Adrenal gland (tissue), 12 donors: ENCODE results near the gene FOXP3. TPM values are rescaled to one million over a fixed set of nuclear protein-coding genes. Genes with fewer than 3 reads are reported as not detected.

ENCODE experiments used
- DNase-seq, 7 donors: peaks; one replicate each; pipeline ENCODE4 v3.0.0-alpha.2; 2019 to 2020
- H3K27ac ChIP-seq, 5 donors: fragments of 200-600 bp; sonication (generic) in 4 of 5; 1 replicate in 3 of 5; 2 replicates in 2 of 5; pipeline versions ENCODE4 v1.5.1 to v1.8.0; 2016 to 2020; ENCODE audit warnings: mild to moderate bottlenecking in 1 of 5
- H3K27me3 ChIP-seq: fragments of 200-600 bp; 2 replicates; pipeline ENCODE4 v1.8.0; 2021
- H3K36me3 ChIP-seq, 2 donors: fragments of 200-600 bp; replicated peaks in 1 of 2; 1 replicate in 1 of 2; 2 replicates in 1 of 2; pipeline versions ENCODE4 v1.5.1 to v1.8.0; 2018 to 2022
- H3K4me1 ChIP-seq, 2 donors: fragments of 200-600 bp; replicated peaks in 1 of 2; 1 replicate in 1 of 2; 2 replicates in 1 of 2; pipeline versions ENCODE4 v1.5.1 to v1.8.0; 2018 to 2021
- H3K4me3 ChIP-seq, 4 donors: fragments of 200-600 bp; sonication (generic) in 3 of 4; one replicate each; pipeline ENCODE4 v1.5.1; 2016 to 2018
- H3K9me3 ChIP-seq, 3 donors: fragments of 200-600 bp; sonication (generic) in 1 of 3; replicated peaks in 1 of 3; 1 replicate in 2 of 3; 2 replicates in 1 of 3; pipeline versions ENCODE4 v1.5.1 to v1.8.0; 2016 to 2021
- CTCF ChIP-seq, 6 experiments: fragments of 450-650 bp in 4 of 6; fragments of 200-600 bp in 2 of 6; sonication (generic) in 1 of 6; IDR thresholded peaks; 1 replicate in 5 of 6; 2 replicates in 1 of 6; pipeline versions ENCODE4 v1.5.1 to v1.8.0; 2016 to 2021; ENCODE audit warnings: antibody characterized with exemption in 6 of 6, mild to moderate bottlenecking in 2 of 6, moderate library complexity in 1 of 6
- POLR2A ChIP-seq, 2 donors: fragments of 450-650 bp; IDR thresholded peaks; one replicate each; pipeline ENCODE4 v1.6.1; 2017; ENCODE audit warnings: antibody characterized with exemption in 2 of 2, mild to moderate bottlenecking in 2 of 2, moderate library complexity in 1 of 2
- WGBS, 4 donors: extraction: QIAGEN DNeasy Blood & Tissue Kit in 2 of 4; methylation state at CpG; one replicate each; pipeline versions ENCODE4 v1.1.5 to v1.1.7; 2013 to 2017; 5-methylcytosine and 5-hydroxymethylcytosine counted together
- intact Hi-C, 2 donors: fragments of 100-400 bp; cut with DNase I; formaldehyde crosslinking; loops; one replicate each; pipeline versions ENCODE4 v1.14.1 to v1.15.0; 2022 to 2023
- polyA plus RNA-seq, 3 donors: library from polyadenylated mRNA; stranded (reverse); fragments of 200-250 nt in 2 of 3; fragments of 350-450 nt in 1 of 3; fragmentation: Illumina TruSeq in 1 of 3; extraction: RNeasy Lipid Tissue Mini Kit (QIAGEN cat#74804) in 1 of 3; gene quantifications; one replicate each; pipeline ENCODE4 v1.2.3, GENCODE V29; 2013 to 2014
- total RNA-seq, 9 donors: library from RNA; depleted of rRNA in 4 of 9; stranded (reverse); fragments of >200 nt in 4 of 9; fragments of 120-200 nt in 1 of 9; fragmentation: NEBNext Ultra II Directional in 1 of 9; extraction: Animal tissue kit (Norgen Biotek cat#: 25700) in 1 of 9; gene quantifications; one replicate each; pipeline versions ENCODE4 v1.1.0 to v1.2.4, GENCODE V29; 2013 to 2023
- donor health status: healthy with polysubstance abuse.
- donor health status: Bipolar disorder and iron deficiency.
- donor health status: DM: yes; HTN: yes; CAD: no.
- donor health status: DM: no; HTN: no; CAD: no.
- donor health status: DM: no; HTN: no; CAD: no.
- donor health status: DM: yes; HTN: yes; CAD: no.

FOXP3 gene
- total and polyA plus RNA-seq, 12 donors: 0.14 to 0.53 (median 0.26) TPM; not detected in 4

GRCh38 chrX:49237060-49237459 lies 27.4 kb downstream of the FOXP3 start:
- intact Hi-C loops: no loop called here
- Histone ChIP-seq H3K4me3 (no peak overlapping the region), H3K9me3 (no peaks in the 10 kb centered on the region), H3K27me3 (peaks cover 3% of the 10 kb centered on the region), H3K36me3 (no peaks in the 10 kb centered on the region), H3K4me1 (no peaks in the 10 kb centered on the region), H3K27ac (no peak overlapping the region)
- TF ChIP-seq CTCF (IDR thresholded peaks at IDR 0.05) (no peak), POLR2A (IDR thresholded peaks at IDR 0.05) (no peak)
- peak in 2 of 7 donors; percentile 10 to 22 for DNase-seq
- WGBS, 4 donors: 60 to 75% (median 73%) methylated on average over 1 to 9 of the region's 9 CpGs

- Histone ChIP-seq H3K4me3 (no peak overlapping the region), H3K27me3 (peaks cover 6% of the 10 kb centered on the region), H3K4me1 (no peaks in the 10 kb centered on the region), H3K27ac (no peak overlapping the region), H3K9me3 (no peaks in the 10 kb centered on the region), H3K36me3 (no peaks in the 10 kb centered on the region)
- no peak for DNase-seq
- intact Hi-C loops: no loop called here
- 47 to 87% (median 64%) methylated on average over 9 to 56 of the region's 56 CpGs for WGBS, 4 donors
- no peak for TF ChIP-seq POLR2A (IDR thresholded peaks at IDR 0.05)
- no peak for TF ChIP-seq CTCF (IDR thresholded peaks at IDR 0.05)
Observed at GRCh38 chrX:49233887-49234555, 30.5 kb downstream of the FOXP3 start.

GRCh38 chrX:49233176-49233575 lies 31.3 kb downstream of the FOXP3 start, which contains the start of gene CACNA1F:
Gene CACNA1F, minus strand, starts transcription at chrX:49233340. Its CDS starts 31 bp downstream, at chrX:49233309.
- Histone ChIP-seq H3K4me1 (no peaks in the 10 kb centered on the region), H3K36me3 (no peaks in the 10 kb centered on the region), H3K4me3 (no peak within 1 kb of the TSS), H3K27me3 (peaks cover 4% of the 10 kb centered on the region), H3K27ac (no peak within 1 kb of the TSS), H3K9me3 (no peaks in the 10 kb centered on the region)
- DNase-seq: no peak
- intact Hi-C loops: no loop called here
- no peak for TF ChIP-seq POLR2A (IDR thresholded peaks at IDR 0.05)
- TF ChIP-seq CTCF (IDR thresholded peaks at IDR 0.05): no peak
- 75 to 79% (median 77%) methylated on average over 8 to 9 of the region's 9 CpGs for WGBS, 4 donors

- DNase-seq: no peak
- Histone ChIP-seq H3K4me1 (no peaks in the 10 kb centered on the region), H3K4me3 (no peak overlapping the region), H3K27me3 (peaks cover 3% of the 10 kb centered on the region), H3K27ac (no peak overlapping the region), H3K36me3 (no peaks in the 10 kb centered on the region), H3K9me3 (no peaks in the 10 kb centered on the region)
- 68 to 92% (median 86%) methylated on average over 2 of the region's 2 CpGs for WGBS, 4 donors
- intact Hi-C loops: no loop called here
- TF ChIP-seq POLR2A (IDR thresholded peaks at IDR 0.05) (no peak), CTCF (IDR thresholded peaks at IDR 0.05) (no peak)
Observed at GRCh38 chrX:49232525-49232924, 32.0 kb downstream of the FOXP3 start.
